NT2/D1 (cell line): ENCODE results near the gene TAX1BP1.

Experiments used
- SUZ12 ChIP-seq: IDR thresholded peaks from 2 replicates; pipeline ENCODE4 v1.6.1; 2011; ENCODE audit not compliant: insufficient read length, insufficient read depth; ENCODE audit errors: extremely low read depth
- YY1 ChIP-seq: IDR thresholded peaks from 2 replicates; pipeline ENCODE4 v1.6.1; 2011; ENCODE audit not compliant: insufficient read length, insufficient read depth
- ZNF274 ChIP-seq: IDR thresholded peaks from 2 replicates; pipeline ENCODE4 v1.6.1; 2011; ENCODE audit warnings: mild to moderate bottlenecking, low read depth, low read length

GRCh38 chr7:27704422-27705199 is 35.4 kb upstream of the TAX1BP1 start:
- TF ChIP-seq ZNF274 (no peak), SUZ12 (no peak), YY1 (no peak)
